BJ (cell line): ENCODE data around the gene NIBAN1. TPM values are rescaled to one million over a fixed set of nuclear protein-coding genes. Genes with fewer than 3 reads are reported as not detected.

Source experiments
- CTCF ChIA-PET: fragments of 350-600 bp; formaldehyde crosslinking; extraction: SDS; loops from one replicate; lab custom pipeline; 2021; ENCODE audit warnings: antibody characterized with exemption, inconsistent platforms; lab: Yijun Ruan, JAX
- POLR2A ChIA-PET: fragments of 300-600 bp; sonication (Branson Sonifier 250); formaldehyde crosslinking; extraction: SDS; loops from one replicate; lab custom pipeline; 2021; ENCODE audit warnings: antibody characterized with exemption; lab: Charles Lee
- DNase-seq: peaks from one replicate; pipeline ENCODE4 v3.0.0-alpha.2; 2011; ENCODE audit warnings: low read depth
- H3K27me3 ChIP-seq: 2 replicates; pipeline ENCODE4 v1.6.0; 2011; ENCODE audit warnings: low read length; ENCODE audit not compliant: control insufficient read depth, insufficient read depth
- H3K36me3 ChIP-seq: 2 replicates; pipeline ENCODE4 v1.5.1; 2011; ENCODE audit warnings: low read length; ENCODE audit not compliant: control insufficient read depth, insufficient read depth
- H3K4me3 ChIP-seq: 2 replicates; pipeline ENCODE4 v1.5.1; 2011; ENCODE audit warnings: low read depth, mild to moderate bottlenecking, control low read depth, low read length
- polyA plus RNA-seq: library from polyadenylated mRNA; depleted of rRNA; stranded (reverse); fragments of >200 nt; gene quantifications from 2 replicates; pipeline ENCODE4 v1.2.3, GENCODE V29; 2011
- TF ChIP-seq, protein P1 (sequence below): IDR thresholded peaks from 2 replicates; pipeline ENCODE4 v1.5.1; 2011; ENCODE audit warnings: low read depth, mild to moderate bottlenecking, control low read depth, inconsistent platforms, low read length, moderate library complexity; ENCODE audit not compliant: insufficient read depth

The NIBAN1 gene
- polyA plus RNA-seq, 1 experiment, result 28.2 TPM

GRCh38 chr1:184986250-184986649, 11.9 kb upstream of the NIBAN1 start:
- ChIA-PET CTCF (interaction anchor here (0.7 to 19.3 kb wide), 10 partner anchors 31 to 695 kb away, joined by 3 to 300 read pairs (median 4); partner anchors contain the start of gene RNF2), POLR2A (no interaction called here)
- no peak overlapping the region for H3K4me3 ChIP-seq
- no peaks in the 10 kb centered on the region for H3K36me3 ChIP-seq
- TF ChIP-seq, protein P1, sequence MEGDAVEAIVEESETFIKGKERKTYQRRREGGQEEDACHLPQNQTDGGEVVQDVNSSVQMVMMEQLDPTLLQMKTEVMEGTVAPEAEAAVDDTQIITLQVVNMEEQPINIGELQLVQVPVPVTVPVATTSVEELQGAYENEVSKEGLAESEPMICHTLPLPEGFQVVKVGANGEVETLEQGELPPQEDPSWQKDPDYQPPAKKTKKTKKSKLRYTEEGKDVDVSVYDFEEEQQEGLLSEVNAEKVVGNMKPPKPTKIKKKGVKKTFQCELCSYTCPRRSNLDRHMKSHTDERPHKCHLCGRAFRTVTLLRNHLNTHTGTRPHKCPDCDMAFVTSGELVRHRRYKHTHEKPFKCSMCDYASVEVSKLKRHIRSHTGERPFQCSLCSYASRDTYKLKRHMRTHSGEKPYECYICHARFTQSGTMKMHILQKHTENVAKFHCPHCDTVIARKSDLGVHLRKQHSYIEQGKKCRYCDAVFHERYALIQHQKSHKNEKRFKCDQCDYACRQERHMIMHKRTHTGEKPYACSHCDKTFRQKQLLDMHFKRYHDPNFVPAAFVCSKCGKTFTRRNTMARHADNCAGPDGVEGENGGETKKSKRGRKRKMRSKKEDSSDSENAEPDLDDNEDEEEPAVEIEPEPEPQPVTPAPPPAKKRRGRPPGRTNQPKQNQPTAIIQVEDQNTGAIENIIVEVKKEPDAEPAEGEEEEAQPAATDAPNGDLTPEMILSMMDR, result peak; percentile 43
- no peaks in the 10 kb centered on the region for H3K27me3 ChIP-seq
- no peak for DNase-seq

- CTCF ChIA-PET, result interaction anchor here (0.6 to 19.3 kb wide), 20 partner anchors 9 to 260 kb away, joined by 3 to 300 read pairs (median 4); partner anchors contain the start of gene NIBAN1
- POLR2A ChIA-PET, result interaction anchor here (0.6 kb wide), 1 partner anchor 46 kb away, joined by 3 read pairs; no protein-coding TSS in a partner anchor
- no peak for DNase-seq
Measured at GRCh38 chr1:184982002-184982954, 8.0 kb upstream of the NIBAN1 start.

DNA sequence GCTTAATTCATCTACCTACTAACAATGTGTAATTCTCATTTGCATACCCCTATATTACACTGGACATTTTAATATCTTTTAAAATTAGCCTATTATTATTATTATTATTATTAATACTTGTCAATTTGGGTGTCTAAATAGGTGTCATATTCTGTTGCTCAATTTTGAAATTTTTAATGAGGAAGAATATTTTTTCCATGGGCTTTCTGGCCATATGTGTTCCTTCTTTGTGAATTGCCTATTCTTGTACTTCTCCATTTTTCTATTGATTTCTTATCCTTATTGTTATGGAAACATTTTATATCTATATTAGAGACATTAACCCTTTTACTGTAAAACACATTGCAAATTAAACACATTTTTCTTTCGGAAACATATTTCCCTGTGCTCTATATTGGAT, 6.4 kb upstream of the NIBAN1 start:
- no peak for DNase-seq
- POLR2A ChIA-PET, result no interaction called here
- TF ChIP-seq, protein P1, result no peak
- Histone ChIP-seq H3K27me3 (no peaks in the 10 kb centered on the region), H3K4me3 (no peak overlapping the region), H3K36me3 (no peaks in the 10 kb centered on the region)
- CTCF ChIA-PET, result interaction anchor here (1.0 to 19.3 kb wide), 4 partner anchors 169 to 189 kb away, joined by 3 to 300 read pairs (median 14); no protein-coding TSS in a partner anchor

More at GRCh38 chr1:184982002-184982954, 8.0 kb upstream of the NIBAN1 start:
- no peak overlapping the region for H3K4me3 ChIP-seq
- TF ChIP-seq, protein P1, result peak; percentile 92
- H3K36me3 ChIP-seq, result no peaks in the 10 kb centered on the region
- H3K27me3 ChIP-seq, result no peaks in the 10 kb centered on the region

DNA sequence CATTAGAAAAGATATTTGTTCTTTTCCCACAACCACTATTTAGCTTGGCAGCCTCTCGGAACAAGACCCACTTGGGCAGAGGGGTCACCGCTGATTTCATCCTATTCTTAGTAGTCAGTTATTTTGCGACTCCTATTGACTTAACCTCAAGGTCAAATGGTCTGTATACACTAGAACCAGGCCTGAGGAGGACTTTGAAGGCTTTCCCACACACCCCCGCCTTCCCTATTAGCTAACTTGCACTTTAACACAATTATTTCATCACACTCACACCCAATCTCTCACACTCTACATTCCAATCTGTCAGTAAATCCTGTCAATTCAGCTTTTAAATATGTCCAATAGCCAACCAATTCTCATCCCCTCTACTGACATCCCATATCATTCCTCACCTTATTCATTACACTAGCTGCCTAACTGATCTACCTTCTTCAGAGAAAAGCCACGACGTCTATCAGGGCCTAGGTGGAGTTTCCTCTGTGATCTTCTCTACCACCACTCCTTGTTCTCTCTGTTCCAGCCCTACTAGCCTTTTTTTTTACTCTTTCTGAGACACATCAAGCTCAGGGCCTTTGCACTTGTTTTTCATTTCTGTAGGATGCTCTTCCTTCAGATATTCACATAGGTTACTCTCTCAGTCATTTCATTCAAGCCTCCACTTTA, 1.0 kb upstream of the NIBAN1 start:
- POLR2A ChIA-PET, result no interaction called here
- CTCF ChIA-PET, result interaction anchor here (1.4 to 19.3 kb wide), 3 partner anchors 144 to 195 kb away, joined by 3 to 300 read pairs (median 4); no protein-coding TSS in a partner anchor
- DNase-seq, result no peak

More for the DNA sequence above, 1.0 kb upstream of the NIBAN1 start:
- H3K27me3 ChIP-seq, result no peaks in the 10 kb centered on the region
- no peak overlapping the region for H3K4me3 ChIP-seq
- TF ChIP-seq, protein P1, result no peak
- no peaks in the 10 kb centered on the region for H3K36me3 ChIP-seq
